Panc1 (cell line): ENCODE data around the gene CIAO2B. TPM values are rescaled to one million over a fixed set of nuclear protein-coding genes. Genes with fewer than 3 reads are reported as not detected.

Source experiments
- ATAC-seq: fragments of 200-7000 bp; cut with Tn5 transposase; 2 replicates; pipeline ENCODE4 v1.9.1; 2020; ENCODE audit warnings: mild to moderate bottlenecking, moderate library complexity
- BruUV-seq: library from RNA; stranded (reverse); fragments of 400-500 nt; replicated peaks from 2 replicates; lab custom pipeline; 2021; lab: Mats Ljungman, UMichigan
- CTCF ChIA-PET: fragments of 300-600 bp; sonication (Branson Sonifier 250); formaldehyde crosslinking; loops from one replicate; lab custom pipeline; 2022; ENCODE audit warnings: antibody characterized with exemption; lab: Charles Lee
- POLR2A ChIA-PET: fragments of 300-600 bp; sonication (Branson Sonifier 250); formaldehyde crosslinking; loops from one replicate; lab custom pipeline; 2022; ENCODE audit warnings: antibody characterized with exemption; lab: Charles Lee
- DNase-seq: peaks from one replicate; pipeline ENCODE4 v3.0.0-alpha.2; 2010; ENCODE audit warnings: low read depth, low spot score
- H3K27ac ChIP-seq: 2 replicates; pipeline ENCODE4 v1.5.1; 2011; ENCODE audit warnings: mild to moderate bottlenecking, low read length, inconsistent platforms
- H3K27me3 ChIP-seq: fragments of 200-500 bp; sonication (Bioruptor generic); 2 replicates; pipeline ENCODE4 v1.6.0; 2014; ENCODE audit warnings: low read length, inconsistent platforms; ENCODE audit not compliant: control insufficient read depth, insufficient read depth
- H3K36me3 ChIP-seq: fragments of 200-500 bp; sonication (Bioruptor generic); 2 replicates; pipeline ENCODE4 v1.5.1; 2014; ENCODE audit warnings: inconsistent platforms, mild to moderate bottlenecking, low read length, moderate library complexity; ENCODE audit not compliant: control insufficient read depth, insufficient read depth
- H3K4me1 ChIP-seq: 2 replicates; pipeline ENCODE4 v1.5.1; 2011; ENCODE audit warnings: inconsistent platforms, mild to moderate bottlenecking, low read length, moderate library complexity; ENCODE audit not compliant: control insufficient read depth, insufficient read depth
- H3K4me3 ChIP-seq, 2 experiments: 2 replicates each; pipeline ENCODE4 v1.5.1; 2011 to 2012; ENCODE audit warnings: low read depth in 2 of 2, low read length in 2 of 2, mild to moderate bottlenecking in 2 of 2, inconsistent platforms in 1 of 2, moderate library complexity in 1 of 2
- H3K9me3 ChIP-seq: fragments of 200-500 bp; sonication (Bioruptor generic); 2 replicates; pipeline ENCODE4 v1.5.1; 2014; ENCODE audit warnings: low read depth, mild to moderate bottlenecking, inconsistent platforms, low read length, moderate library complexity; ENCODE audit not compliant: control insufficient read depth, insufficient read depth
- POLR2AphosphoS5 ChIP-seq: IDR thresholded peaks from 2 replicates; pipeline ENCODE4 v1.6.1; 2012; ENCODE audit warnings: mild to moderate bottlenecking, low read depth, low read length, moderate library complexity
- REST ChIP-seq, 2 experiments: IDR thresholded peaks; 2 replicates each; pipeline ENCODE4 v1.6.1; 2011 to 2012; ENCODE audit warnings: low read depth in 2 of 2, control low read depth in 1 of 2, low read length in 1 of 2, mild to moderate bottlenecking in 1 of 2, moderate library complexity in 1 of 2; ENCODE audit not compliant: insufficient read depth in 1 of 2
- SIN3A ChIP-seq: IDR thresholded peaks from 2 replicates; pipeline ENCODE4 v1.6.1; 2012; ENCODE audit warnings: low read depth, mild to moderate bottlenecking, low read length, moderate library complexity, borderline replicate concordance; ENCODE audit not compliant: insufficient read depth
- TCF7L2 ChIP-seq: IDR thresholded peaks from 2 replicates; pipeline ENCODE4 v1.6.1; 2011; ENCODE audit warnings: mild to moderate bottlenecking, low read depth, low read length, inconsistent platforms
- in situ Hi-C: cut with HindIII; loops from 2 replicates; pipeline ENCODE4 v1.10.0; 2016; ENCODE audit warnings: low sequenced_read_pairs, low pct_unique_long_range_greater_than_20kb
- intact Hi-C: fragments of 100-400 bp; cut with micrococcal nuclease; formaldehyde crosslinking; loops from one replicate; pipeline ENCODE4 v1.10.0; 2022; ENCODE audit not compliant: unreplicated experiment
- total RNA-seq: library from RNA; stranded (reverse); gene quantifications from one replicate; pipeline ENCODE4 v1.2.1, GENCODE V29; 2021; ENCODE audit not compliant: unreplicated experiment
- TF ChIP-seq, protein P1 (sequence below): fragments of 450-650 bp; IDR thresholded peaks from 2 replicates; pipeline ENCODE4 v1.5.1; 2017; ENCODE audit warnings: mild to moderate bottlenecking

Gene CIAO2B
- total RNA-seq, 1 experiment from 2014 or later, result 96.6 TPM

GRCh38 chr16:66937725-66938337 is 3.6 kb upstream of the CIAO2B start:
- BruUV-seq, result no TSS peak
- in situ Hi-C loops, result no loop called here
- ChIA-PET POLR2A (no interaction called here), CTCF (no interaction called here)
- Histone ChIP-seq H3K36me3 (peaks cover 8% of the 10 kb centered on the region; the same call in 1 of the 2 replicates), H3K4me1 (peaks cover 3% of the 10 kb centered on the region), H3K27ac (no peak overlapping the region), H3K9me3 (no peaks in the 10 kb centered on the region), H3K27me3 (no peaks in the 10 kb centered on the region), H3K4me3 (no peak overlapping the region)
- no peak for DNase-seq
- intact Hi-C loops, result no loop called here
- no peak for TF ChIP-seq REST (IDR thresholded peaks at IDR 0.05; ENCODE audit: insufficient read depth in 1 of 2, low read depth in 2 of 2, low read length in 1 of 2)
- TF ChIP-seq, protein P1, sequence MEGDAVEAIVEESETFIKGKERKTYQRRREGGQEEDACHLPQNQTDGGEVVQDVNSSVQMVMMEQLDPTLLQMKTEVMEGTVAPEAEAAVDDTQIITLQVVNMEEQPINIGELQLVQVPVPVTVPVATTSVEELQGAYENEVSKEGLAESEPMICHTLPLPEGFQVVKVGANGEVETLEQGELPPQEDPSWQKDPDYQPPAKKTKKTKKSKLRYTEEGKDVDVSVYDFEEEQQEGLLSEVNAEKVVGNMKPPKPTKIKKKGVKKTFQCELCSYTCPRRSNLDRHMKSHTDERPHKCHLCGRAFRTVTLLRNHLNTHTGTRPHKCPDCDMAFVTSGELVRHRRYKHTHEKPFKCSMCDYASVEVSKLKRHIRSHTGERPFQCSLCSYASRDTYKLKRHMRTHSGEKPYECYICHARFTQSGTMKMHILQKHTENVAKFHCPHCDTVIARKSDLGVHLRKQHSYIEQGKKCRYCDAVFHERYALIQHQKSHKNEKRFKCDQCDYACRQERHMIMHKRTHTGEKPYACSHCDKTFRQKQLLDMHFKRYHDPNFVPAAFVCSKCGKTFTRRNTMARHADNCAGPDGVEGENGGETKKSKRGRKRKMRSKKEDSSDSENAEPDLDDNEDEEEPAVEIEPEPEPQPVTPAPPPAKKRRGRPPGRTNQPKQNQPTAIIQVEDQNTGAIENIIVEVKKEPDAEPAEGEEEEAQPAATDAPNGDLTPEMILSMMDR, result no peak
- TF ChIP-seq SIN3A, result no peak
- no peak for TF ChIP-seq POLR2AphosphoS5
- TF ChIP-seq TCF7L2, result no peak
- ATAC-seq, result no peak

GRCh38 chr16:66936889-66937554 is 2.8 kb upstream of the CIAO2B start:
- peaks cover 8% of the 10 kb centered on the region; the same call in 1 of the 2 replicates for H3K36me3 ChIP-seq
- CTCF ChIA-PET, result no interaction called here

More at GRCh38 chr16:66936889-66937554, 2.8 kb upstream of the CIAO2B start:
- intact Hi-C loops (no loop called here), in situ Hi-C loops (no loop called here)
- TF ChIP-seq, protein P1, result no peak
- no peak for TF ChIP-seq POLR2AphosphoS5
- TF ChIP-seq SIN3A, result no peak
- TF ChIP-seq REST (IDR thresholded peaks at IDR 0.05; ENCODE audit: insufficient read depth in 1 of 2, low read depth in 2 of 2, low read length in 1 of 2), result no peak
- no peak for TF ChIP-seq TCF7L2
- no TSS peak for BruUV-seq
- peaks cover 3% of the 10 kb centered on the region for H3K4me1 ChIP-seq
- ATAC-seq, result no peak
- no peaks in the 10 kb centered on the region for H3K27me3 ChIP-seq
- no peak overlapping the region for H3K4me3 ChIP-seq
- DNase-seq, result no peak
- H3K9me3 ChIP-seq, result no peaks in the 10 kb centered on the region
- POLR2A ChIA-PET, result no interaction called here
- no peak overlapping the region for H3K27ac ChIP-seq
